Parathyroid adenoma (tissue), 2 donors: Measurements from ENCODE around the gene SYNRG.

Experiments
- H2AFZ ChIP-seq: fragments of 300-600 bp; sonication (generic); one replicate; pipeline ENCODE4 v1.7.0; 2017; ENCODE audit warnings: antibody characterized with exemption, mild to moderate bottlenecking
- H3K27ac ChIP-seq: fragments of 300-600 bp; sonication (generic); one replicate; pipeline ENCODE4 v1.7.0; 2017
- H3K27me3 ChIP-seq: fragments of 300-600 bp; sonication (generic); one replicate; pipeline ENCODE4 v1.7.0; 2017; ENCODE audit warnings: low read length; ENCODE audit not compliant: control insufficient read depth, insufficient read depth
- H3K36me3 ChIP-seq: fragments of 300-600 bp; sonication (generic); one replicate; pipeline ENCODE4 v1.7.0; 2017; ENCODE audit warnings: low read length; ENCODE audit not compliant: control insufficient read depth, insufficient read depth
- H3K4me1 ChIP-seq: fragments of 300-600 bp; sonication (generic); one replicate; pipeline ENCODE4 v1.7.0; 2017; ENCODE audit warnings: control low read depth
- H3K4me2 ChIP-seq: fragments of 300-600 bp; sonication (generic); one replicate; pipeline ENCODE4 v1.7.0; 2017; ENCODE audit warnings: low read length
- H3K4me3 ChIP-seq: fragments of 300-600 bp; sonication (generic); one replicate; pipeline ENCODE4 v1.7.0; 2017; ENCODE audit warnings: low read depth, low read length
- H3K79me2 ChIP-seq: fragments of 300-600 bp; sonication (generic); one replicate; pipeline ENCODE4 v1.7.0; 2017; ENCODE audit warnings: control low read depth
- H3K9ac ChIP-seq: fragments of 300-600 bp; sonication (generic); one replicate; pipeline ENCODE4 v1.7.0; 2017; ENCODE audit warnings: mild to moderate bottlenecking
- H3K9me3 ChIP-seq: fragments of 300-600 bp; sonication (generic); one replicate; pipeline ENCODE4 v1.7.0; 2017; ENCODE audit warnings: low read length; ENCODE audit not compliant: control insufficient read depth
- CTCF ChIP-seq: fragments of 300-600 bp; sonication (generic); IDR thresholded peaks from one replicate; pipeline ENCODE4 v1.7.0; 2017; ENCODE audit warnings: antibody characterized with exemption, mild to moderate bottlenecking
- donor health status: primary hyperparathyroidism.

Gene SYNRG

GRCh38 chr17:37543637-37544052 is 65.6 kb downstream of the SYNRG start:
- no peak overlapping the region for H3K4me2 ChIP-seq
- H3K36me3 ChIP-seq = no peaks in the 10 kb centered on the region
- no peaks in the 10 kb centered on the region for H3K9me3 ChIP-seq
- no peak overlapping the region for H2AFZ ChIP-seq
- no peak overlapping the region for H3K4me3 ChIP-seq
- H3K27me3 ChIP-seq = no peaks in the 10 kb centered on the region
- no peak overlapping the region for H3K27ac ChIP-seq
- no peak for TF ChIP-seq CTCF
- no peak overlapping the region for H3K9ac ChIP-seq
- H3K79me2 ChIP-seq = peaks cover 2% of the 10 kb centered on the region
- peaks cover 2% of the 10 kb centered on the region for H3K4me1 ChIP-seq

GRCh38 chr17:37541880-37542660 is 67.1 kb downstream of the SYNRG start:
- Histone ChIP-seq H3K36me3 (no peaks in the 10 kb centered on the region), H3K9ac (no peak overlapping the region)
- no peak for TF ChIP-seq CTCF

GRCh38 chr17:37538981-37539659 is 70.1 kb downstream of the SYNRG start:
- Histone ChIP-seq H3K36me3 (no peaks in the 10 kb centered on the region), H2AFZ (no peak overlapping the region), H3K4me1 (no peaks in the 10 kb centered on the region), H3K79me2 (no peaks in the 10 kb centered on the region), H3K9ac (no peak overlapping the region), H3K27ac (no peak overlapping the region), H3K9me3 (no peaks in the 10 kb centered on the region), H3K27me3 (no peaks in the 10 kb centered on the region), H3K4me3 (no peak overlapping the region), H3K4me2 (no peak overlapping the region)
- no peak for TF ChIP-seq CTCF

More at GRCh38 chr17:37541880-37542660, 67.1 kb downstream of the SYNRG start:
- Histone ChIP-seq H2AFZ (no peak overlapping the region), H3K27ac (no peak overlapping the region), H3K4me1 (no peaks in the 10 kb centered on the region), H3K9me3 (no peaks in the 10 kb centered on the region), H3K79me2 (no peaks in the 10 kb centered on the region), H3K4me2 (no peak overlapping the region), H3K27me3 (no peaks in the 10 kb centered on the region), H3K4me3 (no peak overlapping the region)

- Histone ChIP-seq H3K27me3 (no peaks in the 10 kb centered on the region), H2AFZ (no peak overlapping the region), H3K36me3 (no peaks in the 10 kb centered on the region), H3K9ac (no peak overlapping the region), H3K27ac (no peak overlapping the region), H3K9me3 (no peaks in the 10 kb centered on the region), H3K4me2 (no peak overlapping the region), H3K79me2 (no peaks in the 10 kb centered on the region), H3K4me3 (no peak overlapping the region), H3K4me1 (no peaks in the 10 kb centered on the region)
- no peak for TF ChIP-seq CTCF
These were observed 73.3 kb downstream of the SYNRG start for GRCh38 chr17:37535906-37536305.
